Hepatocyte (in vitro differentiated cells): ENCODE results near the gene DUS2. TPM values are rescaled to one million over a fixed set of nuclear protein-coding genes. Genes with fewer than 3 reads are reported as not detected.

Experiments used
- DNase-seq: peaks from one replicate; pipeline ENCODE4 v3.0.0-alpha.2; 2016; ENCODE audit warnings: low spot score
- H2AFZ ChIP-seq: fragments of 200-600 bp; sonication (generic); 2 replicates; pipeline ENCODE4 v1.6.0; 2016; ENCODE audit warnings: antibody characterized with exemption, mild to moderate bottlenecking
- H3K27ac ChIP-seq: fragments of 200-600 bp; sonication (generic); 2 replicates; pipeline ENCODE4 v1.5.1; 2016; ENCODE audit warnings: mild to moderate bottlenecking
- H3K27me3 ChIP-seq: fragments of 200-600 bp; sonication (generic); 2 replicates; pipeline ENCODE4 v1.6.1; 2016
- H3K36me3 ChIP-seq: fragments of 200-600 bp; sonication (generic); replicated peaks from 2 replicates; pipeline ENCODE4 v1.5.1; 2016; ENCODE audit warnings: low read depth; ENCODE audit not compliant: insufficient read depth
- H3K4me1 ChIP-seq: fragments of 200-600 bp; sonication (generic); 2 replicates; pipeline ENCODE4 v1.5.1; 2016; ENCODE audit warnings: mild to moderate bottlenecking, moderate library complexity; ENCODE audit not compliant: insufficient read depth
- H3K4me2 ChIP-seq: fragments of 200-600 bp; sonication (generic); 2 replicates; pipeline ENCODE4 v1.6.0; 2016
- H3K4me3 ChIP-seq: fragments of 200-600 bp; sonication (generic); 2 replicates; pipeline ENCODE4 v1.5.1; 2016; ENCODE audit warnings: mild to moderate bottlenecking
- H3K79me2 ChIP-seq: fragments of 200-600 bp; sonication (generic); 2 replicates; pipeline ENCODE4 v1.6.0; 2017; ENCODE audit warnings: mild to moderate bottlenecking
- H3K9me2 ChIP-seq: fragments of 200-600 bp; sonication (generic); replicated peaks from 2 replicates; pipeline ENCODE4 v1.6.0; 2017; ENCODE audit warnings: mild to moderate bottlenecking; ENCODE audit not compliant: insufficient read depth
- H3K9me3 ChIP-seq: fragments of 200-600 bp; sonication (generic); 2 replicates; pipeline ENCODE4 v1.5.1; 2016; ENCODE audit warnings: low read depth, mild to moderate bottlenecking
- H4K20me1 ChIP-seq: fragments of 200-600 bp; sonication (generic); 2 replicates; pipeline ENCODE4 v1.6.0; 2016; ENCODE audit warnings: mild to moderate bottlenecking; ENCODE audit not compliant: insufficient read depth, poor library complexity, severe bottlenecking
- CTCF ChIP-seq: fragments of 200-600 bp; sonication (generic); IDR thresholded peaks from 2 replicates; pipeline ENCODE4 v1.5.1; 2016; ENCODE audit warnings: antibody characterized with exemption, mild to moderate bottlenecking; ENCODE audit not compliant: poor library complexity
- EZH2 ChIP-seq: fragments of 200-600 bp; sonication (generic); IDR thresholded peaks from 2 replicates; pipeline ENCODE4 v1.6.1; 2016; ENCODE audit warnings: antibody characterized with exemption, mild to moderate bottlenecking, borderline replicate concordance
- EZH2phosphoT487 ChIP-seq: fragments of 200-600 bp; sonication (generic); IDR thresholded peaks from one replicate; pipeline ENCODE4 v1.6.1; 2018; ENCODE audit warnings: antibody characterized with exemption, mild to moderate bottlenecking, low read depth, moderate library complexity; ENCODE audit not compliant: unreplicated experiment, severe bottlenecking
- WGBS: methylation state at CpG from one replicate; pipeline ENCODE4 v1.1.6; 2016; ENCODE audit warnings: low lambda C conversion rate; ENCODE audit errors: missing lambda C conversion rate; 5-methylcytosine and 5-hydroxymethylcytosine counted together
- polyA plus RNA-seq: library from polyadenylated mRNA; unstranded; fragments of >200 nt; fragmentation: Nextera tagmentation; extraction: Ambion mirVana; gene quantifications from 2 replicates; pipeline ENCODE4 v1.2.1, GENCODE V29; 2016
- total RNA-seq: library from RNA; depleted of rRNA; stranded (reverse); fragments of >200 nt; gene quantifications from 2 replicates; pipeline ENCODE4 v1.2.3, GENCODE V29; 2014

Gene DUS2
- total and polyA plus RNA-seq, 2 experiments from 2014 or later, result 11.8 to 18.0 TPM

GRCh38 chr16:67977005-67977404 is 46.1 kb upstream of the DUS2 start:
- no peaks in the 10 kb centered on the region for H4K20me1 ChIP-seq
- no peak for DNase-seq
- H3K9me3 ChIP-seq, result no peaks in the 10 kb centered on the region
- H3K27me3 ChIP-seq, result no peaks in the 10 kb centered on the region
- H3K4me2 ChIP-seq, result no peak overlapping the region
- no peak overlapping the region for H3K27ac ChIP-seq
- H3K36me3 ChIP-seq, result no peaks in the 10 kb centered on the region
- H3K9me2 ChIP-seq, result no peaks in the 10 kb centered on the region
- no peak overlapping the region for H3K4me3 ChIP-seq
- no peak overlapping the region for H2AFZ ChIP-seq
- WGBS, result 78% methylated on average over 5 of the region's 5 CpGs
- H3K79me2 ChIP-seq, result no peaks in the 10 kb centered on the region
- H3K4me1 ChIP-seq, result no peaks in the 10 kb centered on the region
- TF ChIP-seq EZH2, result no peak
- no peak for TF ChIP-seq EZH2phosphoT487
- TF ChIP-seq CTCF, result no peak

- Histone ChIP-seq H3K9me3 (no peaks in the 10 kb centered on the region), H3K36me3 (no peaks in the 10 kb centered on the region), H3K27ac (no peak overlapping the region), H4K20me1 (no peaks in the 10 kb centered on the region), H3K9me2 (no peaks in the 10 kb centered on the region), H2AFZ (no peak overlapping the region), H3K4me3 (no peak overlapping the region), H3K79me2 (no peaks in the 10 kb centered on the region), H3K4me1 (no peaks in the 10 kb centered on the region), H3K4me2 (no peak overlapping the region), H3K27me3 (no peaks in the 10 kb centered on the region)
- 90% methylated on average over 9 of the region's 9 CpGs for WGBS
- no peak for DNase-seq
- TF ChIP-seq CTCF, result no peak
- TF ChIP-seq EZH2, result no peak
Measured at GRCh38 chr16:67977469-67978227, 45.4 kb upstream of the DUS2 start.

- no peaks in the 10 kb centered on the region for H3K27me3 ChIP-seq
- no peaks in the 10 kb centered on the region for H3K9me2 ChIP-seq
- H3K4me2 ChIP-seq, result no peak within 1 kb of the TSS
- no peak for TF ChIP-seq EZH2phosphoT487
- peak; percentile 5 for TF ChIP-seq CTCF
- TF ChIP-seq EZH2, result no peak
- no peak within 1 kb of the TSS for H3K27ac ChIP-seq
- no peaks in the 10 kb centered on the region for H3K79me2 ChIP-seq
- no peak for DNase-seq
- H3K9me3 ChIP-seq, result no peaks in the 10 kb centered on the region
- no peak within 1 kb of the TSS for H3K4me3 ChIP-seq
- H2AFZ ChIP-seq, result no peak within 1 kb of the TSS
- no peaks in the 10 kb centered on the region for H4K20me1 ChIP-seq
- 83% methylated on average over 48 of the region's 62 CpGs for WGBS
- no peaks in the 10 kb centered on the region for H3K36me3 ChIP-seq
- H3K4me1 ChIP-seq, result no peaks in the 10 kb centered on the region
Measured at GRCh38 chr16:67979955-67980678, 43.0 kb upstream of the DUS2 start, which contains the start of gene DPEP3. TSS of gene DPEP3 (minus strand) at chr16:67980499. CDS start at chr16:67980380, 119 bp downstream.
